ENCODE results near the gene UNC13A.

UNC13A gene

GRCh38 chr19:17679526-17680229 lies 8.5 kb downstream of the UNC13A start:
- no peaks in the 10 kb centered on the region for H3K4me1 ChIP-seq (ENCODE audit: insufficient read depth, low read length, poor library complexity, severe bottlenecking)
- no peaks in the 10 kb centered on the region for H3K36me3 ChIP-seq (ENCODE audit: insufficient read depth, low read length)
- TF ChIP-seq CTCF (conservative IDR thresholded peaks at IDR 0.05; ENCODE audit: low read length) (no peak), EZH2phosphoT487 (IDR thresholded peaks at IDR 0.05; ENCODE audit: borderline replicate concordance) (no peak)
- H2AFZ ChIP-seq (ENCODE audit: low read length) = no peak overlapping the region
- no peaks in the 10 kb centered on the region for H3F3A ChIP-seq (ENCODE audit: low read depth)
- H3K4me3 ChIP-seq (ENCODE audit: low read length, poor library complexity, severe bottlenecking) = no peak overlapping the region
- H3K9me2 ChIP-seq (replicated peaks; ENCODE audit: low read depth, low read length) = no peaks in the 10 kb centered on the region
- H4K20me1 ChIP-seq (ENCODE audit: insufficient read depth, low read length, poor library complexity, severe bottlenecking) = no peaks in the 10 kb centered on the region
- no peaks in the 10 kb centered on the region for H3K79me2 ChIP-seq (ENCODE audit: insufficient read depth, low read length)
- no peak overlapping the region for H3K9ac ChIP-seq (ENCODE audit: low read depth, low read length, poor library complexity, severe bottlenecking)
- H3K9me3 ChIP-seq (ENCODE audit: insufficient read depth, low read depth, low read length) = no peaks in the 10 kb centered on the region
- no peaks in the 10 kb centered on the region for H3K27me3 ChIP-seq (ENCODE audit: insufficient read depth, low read length, poor library complexity, severe bottlenecking)
- H3K4me2 ChIP-seq (ENCODE audit: low read depth, low read length, poor library complexity, severe bottlenecking) = no peak overlapping the region

- Histone ChIP-seq H3F3A (ENCODE audit: low read depth) (no peaks in the 10 kb centered on the region), H2AFZ (ENCODE audit: low read length) (no peak overlapping the region), H3K4me2 (ENCODE audit: low read depth, low read length, poor library complexity, severe bottlenecking) (no peak overlapping the region), H3K9me3 (ENCODE audit: insufficient read depth, low read depth, low read length) (no peaks in the 10 kb centered on the region), H3K36me3 (ENCODE audit: insufficient read depth, low read length) (no peaks in the 10 kb centered on the region), H3K9me2 (replicated peaks; ENCODE audit: low read depth, low read length) (no peaks in the 10 kb centered on the region), H4K20me1 (ENCODE audit: insufficient read depth, low read length, poor library complexity, severe bottlenecking) (no peaks in the 10 kb centered on the region), H3K27me3 (ENCODE audit: insufficient read depth, low read length, poor library complexity, severe bottlenecking) (no peaks in the 10 kb centered on the region), H3K9ac (ENCODE audit: low read depth, low read length, poor library complexity, severe bottlenecking) (no peak overlapping the region), H3K4me1 (ENCODE audit: insufficient read depth, low read length, poor library complexity, severe bottlenecking) (no peaks in the 10 kb centered on the region), H3K79me2 (ENCODE audit: insufficient read depth, low read length) (no peaks in the 10 kb centered on the region), H3K4me3 (ENCODE audit: low read length, poor library complexity, severe bottlenecking) (no peak overlapping the region)
- TF ChIP-seq CTCF (conservative IDR thresholded peaks at IDR 0.05; ENCODE audit: low read length) (no peak), EZH2phosphoT487 (IDR thresholded peaks at IDR 0.05; ENCODE audit: borderline replicate concordance) (no peak)
Measured at GRCh38 chr19:17678836-17679235, 9.3 kb downstream of the UNC13A start.

GRCh38 chr19:17677002-17677401 lies 11.2 kb downstream of the UNC13A start:
- H3F3A ChIP-seq (ENCODE audit: low read depth) = no peaks in the 10 kb centered on the region
- H3K79me2 ChIP-seq (ENCODE audit: insufficient read depth, low read length) = no peaks in the 10 kb centered on the region
- no peaks in the 10 kb centered on the region for H3K9me2 ChIP-seq (replicated peaks; ENCODE audit: low read depth, low read length)
- H3K9me3 ChIP-seq (ENCODE audit: insufficient read depth, low read depth, low read length) = no peaks in the 10 kb centered on the region
- no peaks in the 10 kb centered on the region for H3K4me1 ChIP-seq (ENCODE audit: insufficient read depth, low read length, poor library complexity, severe bottlenecking)
- TF ChIP-seq CTCF (conservative IDR thresholded peaks at IDR 0.05; ENCODE audit: low read length) (peak; percentile 55), EZH2phosphoT487 (IDR thresholded peaks at IDR 0.05; ENCODE audit: borderline replicate concordance) (no peak)
- H3K4me3 ChIP-seq (ENCODE audit: low read length, poor library complexity, severe bottlenecking) = no peak overlapping the region
- H3K36me3 ChIP-seq (ENCODE audit: insufficient read depth, low read length) = no peaks in the 10 kb centered on the region
- H3K9ac ChIP-seq (ENCODE audit: low read depth, low read length, poor library complexity, severe bottlenecking) = no peak overlapping the region
- no peaks in the 10 kb centered on the region for H3K27me3 ChIP-seq (ENCODE audit: insufficient read depth, low read length, poor library complexity, severe bottlenecking)
- H2AFZ ChIP-seq (ENCODE audit: low read length) = no peak overlapping the region
- no peak overlapping the region for H3K4me2 ChIP-seq (ENCODE audit: low read depth, low read length, poor library complexity, severe bottlenecking)
- no peaks in the 10 kb centered on the region for H4K20me1 ChIP-seq (ENCODE audit: insufficient read depth, low read length, poor library complexity, severe bottlenecking)
